Measurements from ENCODE around the gene CDH24. TPM values are rescaled to one million over a fixed set of nuclear protein-coding genes. Genes with fewer than 3 reads are reported as not detected.

CDH24 gene
- polyA plus RNA-seq, 1 donor (not counting 4 experiments of a cell fraction or from before 2014, with no cell fraction given), result 3.9 TPM

DNA sequence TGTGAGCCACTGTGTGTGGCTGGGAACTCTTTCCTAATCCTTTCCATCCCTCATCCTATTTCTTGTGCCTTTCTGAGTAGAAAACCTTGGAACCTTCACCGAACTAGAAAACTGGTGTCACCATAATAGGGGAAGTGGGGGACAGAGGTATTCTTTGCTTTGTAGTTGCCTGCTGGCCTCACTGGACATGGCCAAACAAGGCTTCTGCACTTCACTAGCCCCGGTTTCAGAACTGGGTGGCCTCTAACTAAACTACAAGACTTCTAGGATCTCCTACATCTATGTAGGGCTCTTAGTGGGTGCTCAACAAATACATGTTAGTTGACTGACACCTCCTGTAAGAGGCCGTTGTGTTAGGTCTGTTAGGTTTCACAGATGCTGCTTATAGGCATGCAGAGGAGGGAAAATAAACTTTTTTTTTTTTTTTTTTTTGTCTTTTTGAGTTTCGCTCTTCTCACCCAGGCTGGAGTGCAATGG is 48.1 kb upstream of the CDH24 start:
- H3K4me3 ChIP-seq (ENCODE audit: control insufficient read depth in 2 of 3, extremely low read depth in 1 of 3, insufficient read depth in 2 of 3, low read depth in 1 of 3, low read length in 3 of 3), result no peak overlapping the region

DNA sequence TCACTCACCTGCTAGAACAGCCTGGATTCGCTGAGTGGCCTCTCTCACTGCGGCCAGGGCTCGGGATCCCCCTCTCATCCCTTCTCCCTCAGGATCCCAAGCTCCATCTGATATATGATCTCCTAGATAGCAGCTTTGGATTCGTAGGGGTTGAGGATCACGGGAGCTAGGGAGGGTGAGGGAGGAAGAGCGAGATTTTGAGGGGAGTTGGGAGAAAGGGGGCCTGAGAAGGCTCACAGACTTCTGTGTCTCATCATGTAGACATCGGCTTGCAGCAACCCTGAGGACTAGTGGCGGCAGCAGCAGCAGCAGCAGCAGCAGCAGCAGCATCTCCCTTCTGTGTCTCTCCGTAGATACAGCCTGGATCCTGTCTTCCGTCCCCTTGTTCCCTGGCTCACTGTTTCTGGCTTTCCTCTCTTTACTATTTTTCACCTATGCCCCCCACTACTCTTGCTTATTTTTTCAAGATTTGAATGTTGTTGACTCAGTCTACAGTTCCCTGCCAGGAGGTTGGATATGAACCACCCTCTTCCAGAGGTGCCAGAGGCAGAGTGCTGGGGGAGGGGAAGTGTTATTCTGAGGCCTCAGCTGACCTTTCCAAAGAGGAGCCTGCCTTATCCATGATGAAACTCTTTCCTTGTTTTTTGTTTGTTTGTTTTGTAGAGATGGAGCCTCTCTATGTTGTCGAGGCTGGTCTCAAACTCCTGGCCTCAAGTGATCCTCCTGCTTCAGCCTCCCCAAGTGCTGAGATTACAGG is 47.4 kb upstream of the CDH24 start, which contains the start of gene CIROP:
TSS of gene CIROP (minus strand) at position 399 of the 757 bp plus-strand sequence. CDS start at position 330, 69 bp downstream.
- H3K27ac ChIP-seq (ENCODE audit: control insufficient read depth, insufficient read depth, low read length), result no peak within 1 kb of the TSS
- dilution Hi-C loops (cut with MboI; ENCODE audit: extremely low pct_ligation_motif_present, low sequenced_read_pairs), result no loop called here
- no peak for TF ChIP-seq EZH2 (IDR thresholded peaks at IDR 0.05; ENCODE audit: low read length)
- TF ChIP-seq, protein P1, sequence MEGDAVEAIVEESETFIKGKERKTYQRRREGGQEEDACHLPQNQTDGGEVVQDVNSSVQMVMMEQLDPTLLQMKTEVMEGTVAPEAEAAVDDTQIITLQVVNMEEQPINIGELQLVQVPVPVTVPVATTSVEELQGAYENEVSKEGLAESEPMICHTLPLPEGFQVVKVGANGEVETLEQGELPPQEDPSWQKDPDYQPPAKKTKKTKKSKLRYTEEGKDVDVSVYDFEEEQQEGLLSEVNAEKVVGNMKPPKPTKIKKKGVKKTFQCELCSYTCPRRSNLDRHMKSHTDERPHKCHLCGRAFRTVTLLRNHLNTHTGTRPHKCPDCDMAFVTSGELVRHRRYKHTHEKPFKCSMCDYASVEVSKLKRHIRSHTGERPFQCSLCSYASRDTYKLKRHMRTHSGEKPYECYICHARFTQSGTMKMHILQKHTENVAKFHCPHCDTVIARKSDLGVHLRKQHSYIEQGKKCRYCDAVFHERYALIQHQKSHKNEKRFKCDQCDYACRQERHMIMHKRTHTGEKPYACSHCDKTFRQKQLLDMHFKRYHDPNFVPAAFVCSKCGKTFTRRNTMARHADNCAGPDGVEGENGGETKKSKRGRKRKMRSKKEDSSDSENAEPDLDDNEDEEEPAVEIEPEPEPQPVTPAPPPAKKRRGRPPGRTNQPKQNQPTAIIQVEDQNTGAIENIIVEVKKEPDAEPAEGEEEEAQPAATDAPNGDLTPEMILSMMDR (optimal IDR thresholded peaks at IDR 0.05 in 1 of 3, IDR thresholded peaks at IDR 0.05 in 1 of 3, conservative IDR thresholded peaks at IDR 0.05 in 1 of 3; ENCODE audit: extremely low read depth in 1 of 3, insufficient read depth in 2 of 3, low read length in 3 of 3), result no peak

More for the DNA sequence above, 48.1 kb upstream of the CDH24 start:
- Histone ChIP-seq H3K9me3 (ENCODE audit: control insufficient read depth, low read depth, low read length) (no peaks in the 10 kb centered on the region), H3K9me1 (ENCODE audit: control insufficient read depth, extremely low read depth, insufficient read depth, low read length) (no peaks in the 10 kb centered on the region), H4K20me1 (ENCODE audit: control insufficient read depth, extremely low read depth, insufficient read depth, low read length) (no peaks in the 10 kb centered on the region), H3K27ac (ENCODE audit: control insufficient read depth, insufficient read depth, low read length) (no peak overlapping the region), H3K4me1 (ENCODE audit: control insufficient read depth, extremely low read depth, insufficient read depth, low read length) (no peaks in the 10 kb centered on the region), H3K9ac (ENCODE audit: control insufficient read depth, extremely low read depth, insufficient read depth, low read length) (no peak overlapping the region), H3K36me3 (ENCODE audit: control insufficient read depth in 2 of 2, extremely low read depth in 1 of 2, insufficient read depth in 2 of 2, low read length in 2 of 2) (no peaks in the 10 kb centered on the region), H3K4me2 (ENCODE audit: control insufficient read depth, extremely low read depth, insufficient read depth, low read depth, low read length) (no peak overlapping the region), H3K79me2 (ENCODE audit: control insufficient read depth, insufficient read depth, low read length) (no peaks in the 10 kb centered on the region), H3K27me3 (ENCODE audit: control insufficient read depth, extremely low read depth, insufficient read depth, low read length) (no peaks in the 10 kb centered on the region), H2AFZ (ENCODE audit: control insufficient read depth, low read length) (no peak overlapping the region)
- DNase-seq (ENCODE audit: low read depth, low spot score) (no peak), FAIRE-seq (no peak)
- dilution Hi-C loops (cut with MboI; ENCODE audit: extremely low pct_ligation_motif_present, low sequenced_read_pairs), result no loop called here
- TF ChIP-seq EZH2 (IDR thresholded peaks at IDR 0.05; ENCODE audit: low read length), result no peak
- TF ChIP-seq, protein P1 (optimal IDR thresholded peaks at IDR 0.05 in 1 of 3, IDR thresholded peaks at IDR 0.05 in 1 of 3, conservative IDR thresholded peaks at IDR 0.05 in 1 of 3; ENCODE audit: extremely low read depth in 1 of 3, insufficient read depth in 2 of 3, low read length in 3 of 3), result no peak

More for the DNA sequence above, 47.4 kb upstream of the CDH24 start, which contains the start of gene CIROP:
- Histone ChIP-seq H3K4me1 (ENCODE audit: control insufficient read depth, extremely low read depth, insufficient read depth, low read length) (no peaks in the 10 kb centered on the region), H3K9me3 (ENCODE audit: control insufficient read depth, low read depth, low read length) (no peaks in the 10 kb centered on the region), H3K36me3 (ENCODE audit: control insufficient read depth in 2 of 2, extremely low read depth in 1 of 2, insufficient read depth in 2 of 2, low read length in 2 of 2) (no peaks in the 10 kb centered on the region), H4K20me1 (ENCODE audit: control insufficient read depth, extremely low read depth, insufficient read depth, low read length) (no peaks in the 10 kb centered on the region), H3K79me2 (ENCODE audit: control insufficient read depth, insufficient read depth, low read length) (no peaks in the 10 kb centered on the region), H3K4me2 (ENCODE audit: control insufficient read depth, extremely low read depth, insufficient read depth, low read depth, low read length) (no peak within 1 kb of the TSS), H3K9ac (ENCODE audit: control insufficient read depth, extremely low read depth, insufficient read depth, low read length) (no peak within 1 kb of the TSS), H2AFZ (ENCODE audit: control insufficient read depth, low read length) (no peak within 1 kb of the TSS), H3K27me3 (ENCODE audit: control insufficient read depth, extremely low read depth, insufficient read depth, low read length) (no peaks in the 10 kb centered on the region), H3K4me3 (ENCODE audit: control insufficient read depth in 2 of 3, extremely low read depth in 1 of 3, insufficient read depth in 2 of 3, low read depth in 1 of 3, low read length in 3 of 3) (no peak within 1 kb of the TSS), H3K9me1 (ENCODE audit: control insufficient read depth, extremely low read depth, insufficient read depth, low read length) (no peaks in the 10 kb centered on the region)
- DNase-seq (ENCODE audit: low read depth, low spot score), result no peak
- no peak for FAIRE-seq
